Right lobe of liver (tissue), 6 donors: ENCODE data around the gene SPECC1L. TPM values are rescaled to one million over a fixed set of nuclear protein-coding genes. Genes with fewer than 3 reads are reported as not detected.

Experiments used
- ATAC-seq, 4 donors: fragments of 200-7000 bp; cut with Tn5 transposase; one replicate each; pipeline ENCODE4 v1.9.1; 2020; ENCODE audit warnings: mild to moderate bottlenecking in 4 of 4, moderate library complexity in 4 of 4
- DNase-seq, 3 donors: peaks; one replicate each; pipeline ENCODE4 v3.0.0-alpha.2; 2020
- H3K27ac ChIP-seq, 3 donors: fragments of 200-600 bp; one replicate each; pipeline ENCODE4 v1.8.0; 2022
- H3K27me3 ChIP-seq, 2 donors: fragments of 200-600 bp; one replicate each; pipeline ENCODE4 v1.8.0; 2022
- H3K36me3 ChIP-seq, 4 donors: fragments of 200-600 bp; sonication (generic) in 1 of 4; one replicate each; pipeline versions ENCODE4 v1.5.1 to v1.8.0; 2017 to 2022; ENCODE audit warnings: control low read depth in 1 of 4
- H3K4me1 ChIP-seq, 4 donors: fragments of 200-600 bp; sonication (generic) in 1 of 4; one replicate each; pipeline versions ENCODE4 v1.5.1 to v1.8.0; 2017 to 2022; ENCODE audit warnings: control low read depth in 1 of 4
- H3K4me3 ChIP-seq, 3 donors: fragments of 200-600 bp; one replicate each; pipeline ENCODE4 v1.8.0; 2022
- H3K9me3 ChIP-seq, 4 donors: fragments of 200-600 bp; sonication (generic) in 1 of 4; one replicate each; pipeline versions ENCODE4 v1.5.1 to v1.8.0; 2017 to 2022; ENCODE audit warnings: control low read depth in 1 of 4
- POLR2A ChIP-seq: fragments of 450-650 bp; IDR thresholded peaks from one replicate; pipeline ENCODE4 v1.6.1; 2017; ENCODE audit warnings: antibody characterized with exemption, mild to moderate bottlenecking
- WGBS: methylation state at CpG from one replicate; pipeline ENCODE4 v1.1.6; 2018; ENCODE audit warnings: low coverage, low lambda C conversion rate; ENCODE audit not compliant: insufficient coverage; ENCODE audit errors: missing lambda C conversion rate; 5-methylcytosine and 5-hydroxymethylcytosine counted together
- intact Hi-C, 2 donors: fragments of 100-400 bp; cut with DNase I; formaldehyde crosslinking; loops; one replicate each; pipeline versions ENCODE4 v1.11.2 to v1.14.1; 2022
- total RNA-seq, 6 experiments: library from RNA; depleted of rRNA in 2 of 6; stranded (reverse); fragments of >200 nt in 2 of 6; fragmentation: NEBNext Ultra II Directional in 3 of 6; extraction: Animal tissue kit (Norgen Biotek cat#: 25700) in 3 of 6; gene quantifications; one replicate each; pipeline versions ENCODE4 v1.1.0 to v1.2.4, GENCODE V29; 2016 to 2023
- TF ChIP-seq, protein P1 (sequence below), 4 donors: fragments of 200-600 bp in 3 of 4; fragments of 450-650 bp in 1 of 4; IDR thresholded peaks; one replicate each; pipeline versions ENCODE4 v1.5.1 to v1.8.0; 2016 to 2022; ENCODE audit warnings: antibody characterized with exemption in 4 of 4, mild to moderate bottlenecking in 2 of 4
- donor health status: DM: no; HTN: yes; CAD: no.
- donor health status: DM: no; HTN: no; CAD: no.
- donor health status: DM: no; HTN: no; CAD: no.
- donor health status: DM: no; HTN: yes; CAD: no.
- donor health status: DM: no; HTN: yes; CAD: no.

SPECC1L gene
- total RNA-seq, 6 experiments from 2014 or later, result 16.3 to 26.4 (median 24.2) TPM

DNA sequence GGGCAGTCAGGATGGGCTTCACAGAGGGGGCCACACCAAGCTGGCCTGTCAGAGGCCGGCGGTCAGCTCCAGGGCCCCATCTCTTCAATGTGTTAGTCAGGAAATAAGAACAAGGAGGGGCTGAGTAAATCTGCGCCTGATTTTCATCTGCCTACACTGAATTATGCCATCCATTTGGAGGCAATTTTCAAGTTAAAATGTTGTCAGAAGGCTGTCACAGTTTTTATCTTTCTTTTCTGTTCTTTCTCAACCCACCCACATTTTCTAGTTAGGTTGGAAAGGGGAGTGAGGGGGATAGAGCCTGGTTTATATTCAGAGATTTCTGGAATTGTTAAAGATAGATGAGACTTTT is 175.6 kb downstream of the SPECC1L start:
- no peaks in the 10 kb centered on the region for H3K9me3 ChIP-seq
- ATAC-seq, result no peak
- WGBS, result no CpG with 5 or more reads among the region's 3 CpGs
- peaks cover 0 to 3% (median 0%) of the 10 kb centered on the region in 4 donors for H3K4me1 ChIP-seq
- peaks cover 0 to 11% (median 2%) of the 10 kb centered on the region in 4 donors for H3K36me3 ChIP-seq
- TF ChIP-seq, protein P1, sequence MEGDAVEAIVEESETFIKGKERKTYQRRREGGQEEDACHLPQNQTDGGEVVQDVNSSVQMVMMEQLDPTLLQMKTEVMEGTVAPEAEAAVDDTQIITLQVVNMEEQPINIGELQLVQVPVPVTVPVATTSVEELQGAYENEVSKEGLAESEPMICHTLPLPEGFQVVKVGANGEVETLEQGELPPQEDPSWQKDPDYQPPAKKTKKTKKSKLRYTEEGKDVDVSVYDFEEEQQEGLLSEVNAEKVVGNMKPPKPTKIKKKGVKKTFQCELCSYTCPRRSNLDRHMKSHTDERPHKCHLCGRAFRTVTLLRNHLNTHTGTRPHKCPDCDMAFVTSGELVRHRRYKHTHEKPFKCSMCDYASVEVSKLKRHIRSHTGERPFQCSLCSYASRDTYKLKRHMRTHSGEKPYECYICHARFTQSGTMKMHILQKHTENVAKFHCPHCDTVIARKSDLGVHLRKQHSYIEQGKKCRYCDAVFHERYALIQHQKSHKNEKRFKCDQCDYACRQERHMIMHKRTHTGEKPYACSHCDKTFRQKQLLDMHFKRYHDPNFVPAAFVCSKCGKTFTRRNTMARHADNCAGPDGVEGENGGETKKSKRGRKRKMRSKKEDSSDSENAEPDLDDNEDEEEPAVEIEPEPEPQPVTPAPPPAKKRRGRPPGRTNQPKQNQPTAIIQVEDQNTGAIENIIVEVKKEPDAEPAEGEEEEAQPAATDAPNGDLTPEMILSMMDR (IDR thresholded peaks at IDR 0.05), result no peak
- no peak for TF ChIP-seq POLR2A
- intact Hi-C loops, result no loop called here
- no peak overlapping the region for H3K4me3 ChIP-seq
- no peak for DNase-seq
- H3K27ac ChIP-seq, result no peak overlapping the region
- H3K27me3 ChIP-seq, result no peaks in the 10 kb centered on the region

DNA sequence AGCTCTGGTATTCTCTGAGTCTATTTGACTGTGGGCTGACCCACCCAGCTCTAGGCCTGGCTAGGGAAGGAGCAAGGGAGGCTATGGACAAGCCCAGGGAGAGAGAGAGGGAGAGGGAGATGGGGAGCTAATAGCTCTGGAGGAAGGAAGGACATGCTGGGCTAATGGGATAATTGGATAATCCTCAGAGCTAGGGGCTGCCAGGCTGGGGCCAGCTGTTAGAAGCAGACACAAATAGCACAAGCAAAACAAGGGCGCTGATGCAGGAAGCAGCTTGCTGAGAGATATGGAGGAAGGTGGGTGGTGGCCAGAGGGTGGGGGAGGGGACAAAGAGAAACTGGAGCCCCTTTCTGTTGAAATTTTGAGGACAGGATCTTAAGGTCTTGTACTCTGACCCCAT is 180.0 kb downstream of the SPECC1L start:
- intact Hi-C loops, result no loop called here
- Histone ChIP-seq H3K36me3 (no peaks in the 10 kb centered on the region), H3K9me3 (no peaks in the 10 kb centered on the region), H3K27ac (peak overlapping the region in 1 of 3 donors; percentile 17), H3K4me3 (no peak overlapping the region), H3K4me1 (peaks cover 0 to 8% (median 0%) of the 10 kb centered on the region in 4 donors), H3K27me3 (no peaks in the 10 kb centered on the region)
- ATAC-seq (peak; percentile 38 to 56 (median 49)), DNase-seq (no peak)
- WGBS, result 38% methylated on average over 1 of the region's 1 CpG
- TF ChIP-seq, protein P1 (IDR thresholded peaks at IDR 0.05), result no peak
- no peak for TF ChIP-seq POLR2A

DNA sequence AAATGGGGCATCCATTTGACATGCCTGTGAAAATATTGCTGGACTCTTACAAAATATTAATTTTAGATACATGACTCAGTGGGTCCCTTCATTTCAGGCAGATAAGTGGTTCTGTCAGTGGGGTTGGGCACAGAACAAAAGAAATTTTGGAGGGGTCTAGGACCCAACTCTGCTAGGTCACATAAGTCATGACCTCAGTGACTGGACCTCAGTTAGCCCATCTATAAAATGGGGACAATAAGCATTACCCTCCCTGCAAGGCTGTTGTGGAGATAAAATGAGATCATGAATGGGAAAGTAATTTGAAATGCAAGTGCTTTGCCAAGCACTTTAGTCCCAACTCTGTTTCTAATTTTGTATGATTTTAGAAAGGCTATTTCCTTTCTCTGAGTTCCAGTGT is 180.5 kb downstream of the SPECC1L start:
- no peaks in the 10 kb centered on the region for H3K27me3 ChIP-seq
- no peak overlapping the region for H3K27ac ChIP-seq
- no peak overlapping the region for H3K4me3 ChIP-seq
- TF ChIP-seq, protein P1 (IDR thresholded peaks at IDR 0.05), result no peak
- TF ChIP-seq POLR2A, result no peak
- ATAC-seq (no peak), DNase-seq (no peak)
- H3K36me3 ChIP-seq, result no peaks in the 10 kb centered on the region
- no peaks in the 10 kb centered on the region for H3K9me3 ChIP-seq
- intact Hi-C loops, result no loop called here
- peaks cover 0 to 13% (median under 1%) of the 10 kb centered on the region in 4 donors for H3K4me1 ChIP-seq

DNA sequence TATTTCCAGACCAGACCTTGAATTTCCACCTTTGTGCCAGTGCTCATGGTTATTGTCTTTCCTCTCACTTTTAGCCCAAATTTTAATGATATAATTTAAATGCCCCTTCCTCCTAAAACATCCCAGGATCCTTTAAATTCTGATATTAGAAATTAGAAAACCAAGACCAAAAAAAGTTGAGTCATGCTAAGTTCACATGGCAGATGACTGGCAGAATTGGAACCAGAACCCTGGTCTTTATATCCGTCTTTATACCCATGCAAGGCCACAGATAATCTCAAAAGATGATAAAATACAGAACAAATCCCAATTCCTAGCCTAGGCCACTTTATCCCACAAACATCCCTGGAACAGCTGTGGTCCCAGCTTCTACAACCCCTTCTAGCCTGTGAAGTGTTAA is 183.2 kb downstream of the SPECC1L start:
- ATAC-seq, result no peak
- Histone ChIP-seq H3K27ac (no peak overlapping the region), H3K4me3 (no peak overlapping the region), H3K27me3 (no peaks in the 10 kb centered on the region), H3K9me3 (no peaks in the 10 kb centered on the region), H3K4me1 (peaks cover 0 to 15% (median 2%) of the 10 kb centered on the region in 4 donors), H3K36me3 (peaks cover 0 to 5% (median 0%) of the 10 kb centered on the region in 4 donors)
- DNase-seq, result no peak
- 75% methylated on average over 1 of the region's 1 CpG for WGBS
- intact Hi-C loops, result no loop called here
- no peak for TF ChIP-seq POLR2A
- TF ChIP-seq, protein P1 (IDR thresholded peaks at IDR 0.05), result no peak

DNA sequence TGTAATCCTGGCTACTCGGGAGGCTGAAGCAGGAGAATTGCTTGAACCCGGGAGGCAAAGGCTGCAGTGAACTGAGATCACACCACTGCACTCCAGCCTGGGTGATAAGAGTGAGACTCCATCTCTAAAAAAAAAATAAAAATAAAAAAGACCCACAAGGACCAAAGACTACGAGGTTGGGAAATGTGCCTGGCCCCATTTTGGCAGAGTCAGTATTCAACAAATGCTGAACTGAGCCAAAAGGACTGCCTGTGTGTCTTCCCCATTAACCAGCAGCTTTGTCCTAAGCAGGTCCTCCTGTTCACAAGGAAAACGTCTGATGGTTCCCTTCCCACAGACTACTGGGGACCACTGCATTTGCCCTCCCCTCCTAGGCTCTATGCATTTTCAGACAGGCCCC is 184.4 kb downstream of the SPECC1L start:
- peak in 1 of 3 donors; percentile 44 for DNase-seq

More for the DNA sequence above, 184.4 kb downstream of the SPECC1L start:
- Histone ChIP-seq H3K4me3 (no peak overlapping the region), H3K36me3 (peaks cover 0 to 13% (median under 1%) of the 10 kb centered on the region in 4 donors), H3K27me3 (no peaks in the 10 kb centered on the region), H3K27ac (no peak overlapping the region), H3K9me3 (no peaks in the 10 kb centered on the region), H3K4me1 (peaks cover 0 to 15% (median 2%) of the 10 kb centered on the region in 4 donors)
- 58% methylated on average over 4 of the region's 4 CpGs for WGBS
- TF ChIP-seq POLR2A, result no peak
- TF ChIP-seq, protein P1 (IDR thresholded peaks at IDR 0.05), result no peak
- intact Hi-C loops, result no loop called here
- ATAC-seq, result peak in 3 of 4 donors; percentile 10 to 22 (median 17)
